Measurements from ENCODE around the gene MRPL48. TPM values are rescaled to one million over a fixed set of nuclear protein-coding genes. Genes with fewer than 3 reads are reported as not detected.

MRPL48 gene
- total RNA-seq, 2 experiments from 2014 or later = 53.9 to 59.3 TPM

Other genes starting within 250 kb of the MRPL48 start
- 10 to 100 TPM; 11.3 to 11.7 TPM for gene FAM168A, start 189.8 kb upstream of the MRPL48 start, total RNA-seq
- 10 to 100 TPM in 1 of 2 experiments, 1 to 10 TPM in 1; 6.8 to 13.3 TPM for gene PLEKHB1, start 141.3 kb upstream of the MRPL48 start, total RNA-seq
- gene RAB6A, start 26.8 kb upstream of the MRPL48 start, total RNA-seq = 10 to 100 TPM; 54.7 to 57.3 TPM
- 100 to 1,000 TPM; 118 to 124 TPM for gene COA4, start 89.0 kb downstream of the MRPL48 start, total RNA-seq
- gene PAAF1, start 89.1 kb downstream of the MRPL48 start, total RNA-seq = 10 to 100 TPM; 33.6 to 33.8 TPM
- under 1 TPM; 0.18 to 0.21 TPM for gene DNAJB13, start 163.2 kb downstream of the MRPL48 start, total RNA-seq
- gene UCP2, start 195.0 kb downstream of the MRPL48 start, total RNA-seq = 100 to 1,000 TPM; 180 to 181 TPM
- gene UCP3, start 221.2 kb downstream of the MRPL48 start, total RNA-seq = 1 to 10 TPM in 1 of 2 experiments, under 1 TPM in 1; 0.89 to 1.1 TPM